ENCODE data around the gene MT3. TPM values are rescaled to one million over a fixed set of nuclear protein-coding genes. Genes with fewer than 3 reads are reported as not detected.
A peak's percentile ranks its signal among the peaks of the same experiment; 100 is the strongest.

MT3 gene
- total RNA-seq, 1 donor from 2014 or later: not detected

GRCh38 chr16:56569971-56570370 is 19.4 kb upstream of the MT3 start:
- no peak for DNase-seq
- Histone ChIP-seq H3K9me3 (no peaks in the 10 kb centered on the region), H3K27me3 (no peaks in the 10 kb centered on the region), H3K4me1 (no peaks in the 10 kb centered on the region), H3K4me3 (no peak overlapping the region), H3K27ac (no peak overlapping the region), H3K36me3 (no peaks in the 10 kb centered on the region)
- TF ChIP-seq CTCF (IDR thresholded peaks at IDR 0.05): no peak
- intact Hi-C loops (cut with DNase I): loop anchor here (10.0 kb wide), 1 partner anchor 135 kb away; no protein-coding TSS in a partner anchor
- ATAC-seq: no peak

GRCh38 chr16:56571525-56571924 is 17.8 kb upstream of the MT3 start:
- Histone ChIP-seq H3K27me3 (no peaks in the 10 kb centered on the region), H3K9me3 (no peaks in the 10 kb centered on the region), H3K4me3 (no peak overlapping the region), H3K4me1 (no peaks in the 10 kb centered on the region), H3K36me3 (no peaks in the 10 kb centered on the region), H3K27ac (no peak overlapping the region)
- no peak for DNase-seq
- ATAC-seq: no peak
- intact Hi-C loops (cut with DNase I): loop anchor here (10.0 kb wide), 1 partner anchor 133 kb away; no protein-coding TSS in a partner anchor
- TF ChIP-seq CTCF (IDR thresholded peaks at IDR 0.05): no peak

GRCh38 chr16:56574625-56575024 is 14.7 kb upstream of the MT3 start:
- Histone ChIP-seq H3K27me3 (no peaks in the 10 kb centered on the region), H3K4me3 (no peak overlapping the region), H3K9me3 (no peaks in the 10 kb centered on the region), H3K4me1 (no peaks in the 10 kb centered on the region), H3K27ac (no peak overlapping the region), H3K36me3 (no peaks in the 10 kb centered on the region)
- intact Hi-C loops (cut with DNase I): loop anchor here (10.0 kb wide), 1 partner anchor 130 kb away; no protein-coding TSS in a partner anchor
- DNase-seq (no peak), ATAC-seq (no peak)
- TF ChIP-seq CTCF (IDR thresholded peaks at IDR 0.05): no peak

GRCh38 chr16:56576585-56577299 is 12.6 kb upstream of the MT3 start:
- intact Hi-C loops (cut with DNase I): loop anchor here (10.0 kb wide), 1 partner anchor 128 kb away; no protein-coding TSS in a partner anchor
- Histone ChIP-seq H3K27ac (no peak overlapping the region), H3K27me3 (no peaks in the 10 kb centered on the region), H3K36me3 (no peaks in the 10 kb centered on the region), H3K4me1 (no peaks in the 10 kb centered on the region), H3K9me3 (no peaks in the 10 kb centered on the region), H3K4me3 (no peak overlapping the region)
- DNase-seq (peak; percentile 93), ATAC-seq (peak; percentile 100)
- TF ChIP-seq CTCF (IDR thresholded peaks at IDR 0.05): peak; percentile 82

- no peaks in the 10 kb centered on the region for H3K27me3 ChIP-seq
- H3K4me3 ChIP-seq: no peak overlapping the region
- TF ChIP-seq CTCF (IDR thresholded peaks at IDR 0.05): no peak
- intact Hi-C loops (cut with DNase I): loop anchor here (10.0 kb wide), 1 partner anchor 128 kb away; no protein-coding TSS in a partner anchor
- H3K4me1 ChIP-seq: no peaks in the 10 kb centered on the region
- ATAC-seq (no peak), DNase-seq (no peak)
- H3K36me3 ChIP-seq: no peaks in the 10 kb centered on the region
- no peak overlapping the region for H3K27ac ChIP-seq
- H3K9me3 ChIP-seq: no peaks in the 10 kb centered on the region
Observed at GRCh38 chr16:56577300-56577625, 12.1 kb upstream of the MT3 start.

All from upper lobe of right lung (tissue), 1 donor.